Smooth muscle cell (in vitro differentiated cells): ENCODE measurements around the gene COL20A1. TPM values are rescaled to one million over a fixed set of nuclear protein-coding genes. Genes with fewer than 3 reads are reported as not detected.
"Not testable (repeated sequence)": the region's sequence is repeated elsewhere in the genome, so short reads cannot be mapped to it uniquely, and the experiment has no call there.

ENCODE experiments used
- DNase-seq: peaks from one replicate; lab custom pipeline; 2025; ENCODE audit not compliant: unreplicated experiment; lab: John Stamatoyannopoulos, UW
- H2AFZ ChIP-seq: fragments of 200-600 bp; sonication (generic); 2 replicates; pipeline ENCODE4 v1.6.0; 2016; ENCODE audit warnings: antibody characterized with exemption, low read depth, mild to moderate bottlenecking
- H3F3A ChIP-seq: fragments of 200-600 bp; sonication (generic); 2 replicates; pipeline ENCODE4 v1.6.0; 2017; ENCODE audit warnings: antibody characterized with exemption, low read depth
- H3K27ac ChIP-seq: fragments of 200-600 bp; sonication (generic); 2 replicates; pipeline ENCODE4 v1.5.1; 2016; ENCODE audit warnings: low read depth, mild to moderate bottlenecking
- H3K27me3 ChIP-seq: fragments of 200-600 bp; sonication (generic); 2 replicates; pipeline ENCODE4 v1.6.1; 2016; ENCODE audit warnings: low read depth, mild to moderate bottlenecking
- H3K36me3 ChIP-seq: fragments of 200-600 bp; sonication (generic); 2 replicates; pipeline ENCODE4 v1.5.1; 2016; ENCODE audit warnings: low read depth
- H3K4me1 ChIP-seq: fragments of 200-600 bp; sonication (generic); 2 replicates; pipeline ENCODE4 v1.5.1; 2016; ENCODE audit warnings: low read depth
- H3K4me2 ChIP-seq: fragments of 200-600 bp; sonication (generic); 2 replicates; pipeline ENCODE4 v1.6.0; 2016; ENCODE audit warnings: mild to moderate bottlenecking
- H3K4me3 ChIP-seq: fragments of 200-600 bp; sonication (generic); 2 replicates; pipeline ENCODE4 v1.5.1; 2016; ENCODE audit warnings: mild to moderate bottlenecking
- H3K79me2 ChIP-seq: fragments of 200-600 bp; sonication (generic); 2 replicates; pipeline ENCODE4 v1.6.0; 2016; ENCODE audit warnings: low read depth, mild to moderate bottlenecking
- H3K9ac ChIP-seq: fragments of 200-600 bp; sonication (generic); 2 replicates; pipeline ENCODE4 v1.6.0; 2016; ENCODE audit warnings: low read depth
- H3K9me3 ChIP-seq: fragments of 200-600 bp; sonication (generic); replicated peaks from 2 replicates; pipeline ENCODE4 v1.5.1; 2016; ENCODE audit warnings: low read depth
- H4K20me1 ChIP-seq: fragments of 200-600 bp; sonication (generic); 2 replicates; pipeline ENCODE4 v1.6.0; 2016; ENCODE audit warnings: low read depth
- CTCF ChIP-seq: fragments of 200-600 bp; sonication (generic); IDR thresholded peaks from 2 replicates; pipeline ENCODE4 v1.5.1; 2017; ENCODE audit warnings: borderline replicate concordance, mild to moderate bottlenecking, antibody characterized with exemption; ENCODE audit not compliant: insufficient read depth, poor library complexity, severe bottlenecking
- WGBS: methylation state at CpG from one replicate; pipeline ENCODE4 v1.1.7; 2016; ENCODE audit warnings: low lambda C conversion rate; 5-methylcytosine and 5-hydroxymethylcytosine counted together
- polyA plus RNA-seq: library from polyadenylated mRNA; unstranded; fragments of >200 nt; fragmentation: Nextera tagmentation; extraction: Ambion mirVana; gene quantifications from 2 replicates; pipeline ENCODE4 v1.2.1, GENCODE V29; 2016
- total RNA-seq: library from RNA; depleted of rRNA; stranded (reverse); fragments of >200 nt; gene quantifications from 2 replicates; pipeline ENCODE4 v1.2.3, GENCODE V29; 2014

The COL20A1 gene
- total and polyA plus RNA-seq, 2 experiments from 2014 or later = 0.23 to 0.36 TPM

- Histone ChIP-seq H3K4me1 (no peaks in the 10 kb centered on the region), H2AFZ (no peak overlapping the region), H3K27ac (no peak overlapping the region), H3F3A (no peaks in the 10 kb centered on the region), H3K9me3 (no peaks in the 10 kb centered on the region), H3K4me3 (no peak overlapping the region), H4K20me1 (no peaks in the 10 kb centered on the region), H3K27me3 (no peaks in the 10 kb centered on the region), H3K79me2 (no peaks in the 10 kb centered on the region), H3K36me3 (no peaks in the 10 kb centered on the region), H3K9ac (no peak overlapping the region), H3K4me2 (no peak overlapping the region)
- 94% methylated on average over 19 of the region's 19 CpGs for WGBS
- DNase-seq = no peak
- TF ChIP-seq CTCF = no peak
These were observed 40.4 kb downstream of the COL20A1 start for GRCh38 chr20:63333241-63333836.

- H4K20me1 ChIP-seq = no peaks in the 10 kb centered on the region
- H3K27ac ChIP-seq = no peak overlapping the region
- no peaks in the 10 kb centered on the region for H3K27me3 ChIP-seq
- no peaks in the 10 kb centered on the region for H3F3A ChIP-seq
- no peak for DNase-seq
- 89% methylated on average over 8 of the region's 8 CpGs for WGBS
- no peak overlapping the region for H3K4me2 ChIP-seq
- no peaks in the 10 kb centered on the region for H3K79me2 ChIP-seq
- no peak overlapping the region for H3K9ac ChIP-seq
- no peaks in the 10 kb centered on the region for H3K4me1 ChIP-seq
- H2AFZ ChIP-seq = no peak overlapping the region
- H3K36me3 ChIP-seq = no peaks in the 10 kb centered on the region
- no peak overlapping the region for H3K4me3 ChIP-seq
- TF ChIP-seq CTCF = no peak
- H3K9me3 ChIP-seq = no peaks in the 10 kb centered on the region
These were observed 41.4 kb downstream of the COL20A1 start for GRCh38 chr20:63334356-63334755.

GRCh38 chr20:63335060-63335459 is 42.1 kb downstream of the COL20A1 start:
- H3K9me3 ChIP-seq, H3K27me3 ChIP-seq, H3K27ac ChIP-seq, H3K4me2 ChIP-seq, H3K4me3 ChIP-seq, H3K9ac ChIP-seq, DNase-seq, H4K20me1 ChIP-seq, H2AFZ ChIP-seq, H3F3A ChIP-seq, H3K36me3 ChIP-seq, H3K79me2 ChIP-seq, H3K4me1 ChIP-seq: not testable (repeated sequence)
- 96% methylated on average over 4 of the region's 9 CpGs for WGBS

- no peak for TF ChIP-seq CTCF
- Histone ChIP-seq H3K9ac (no peak overlapping the region), H3F3A (no peaks in the 10 kb centered on the region), H3K4me2 (no peak overlapping the region), H4K20me1 (no peaks in the 10 kb centered on the region), H2AFZ (no peak overlapping the region), H3K4me1 (no peaks in the 10 kb centered on the region), H3K9me3 (no peaks in the 10 kb centered on the region), H3K36me3 (no peaks in the 10 kb centered on the region), H3K27me3 (no peaks in the 10 kb centered on the region), H3K79me2 (no peaks in the 10 kb centered on the region), H3K4me3 (no peak overlapping the region), H3K27ac (no peak overlapping the region)
- DNase-seq = no peak
- WGBS = 92% methylated on average over 9 of the region's 9 CpGs
These were observed 42.7 kb downstream of the COL20A1 start for GRCh38 chr20:63335711-63336110.
